ENCODE measurements around the gene SEL1L3.
A peak's percentile ranks its signal among the peaks of the same experiment; 100 is the strongest.
"Not testable (repeated sequence)": the region's sequence is repeated elsewhere in the genome, so short reads cannot be mapped to it uniquely, and the experiment has no call there.

Gene SEL1L3

GRCh38 chr4:25882226-25882625 is 19.4 kb upstream of the SEL1L3 start:
- DNase-seq, result no peak
- in situ Hi-C loops (cut with HindIII; ENCODE audit: low pct_ligation_motif_present, low pct_unique_long_range_greater_than_20kb, low sequenced_read_pairs), result no loop called here

- no peak for DNase-seq
- in situ Hi-C loops (cut with HindIII; ENCODE audit: low pct_ligation_motif_present, low pct_unique_long_range_greater_than_20kb, low sequenced_read_pairs), result no loop called here
These were observed 18.4 kb upstream of the SEL1L3 start for GRCh38 chr4:25881193-25881592.

GRCh38 chr4:25879991-25880651 is 17.3 kb upstream of the SEL1L3 start:
- in situ Hi-C loops (cut with HindIII; ENCODE audit: low pct_ligation_motif_present, low pct_unique_long_range_greater_than_20kb, low sequenced_read_pairs), result no loop called here
- no peak for DNase-seq

GRCh38 chr4:25879587-25879986 is 16.8 kb upstream of the SEL1L3 start:
- in situ Hi-C loops (cut with HindIII; ENCODE audit: low pct_ligation_motif_present, low pct_unique_long_range_greater_than_20kb, low sequenced_read_pairs), result no loop called here
- no peak for DNase-seq

DNA sequence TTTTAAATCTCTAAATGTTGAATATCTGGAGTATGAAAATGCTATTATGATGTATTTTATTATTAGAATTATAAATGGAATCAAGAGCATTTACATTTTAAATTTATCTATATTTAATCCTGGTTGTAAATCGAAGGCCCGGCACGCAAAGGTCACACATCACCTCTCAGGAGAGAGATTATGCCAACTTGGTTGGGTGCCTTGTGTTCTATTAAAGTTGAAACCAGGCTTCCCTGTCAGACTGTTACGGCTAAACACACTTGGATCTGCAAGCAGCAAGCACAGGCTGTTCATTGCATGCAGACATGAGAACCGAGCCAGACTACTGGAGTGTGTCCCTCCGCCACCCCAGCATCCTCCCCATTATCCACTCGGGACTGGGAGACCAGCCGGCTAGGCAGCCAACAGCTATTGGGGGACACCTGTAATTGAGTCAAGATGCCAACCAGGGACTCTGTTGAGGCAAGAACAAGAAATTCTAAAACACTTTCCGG is 16.4 kb upstream of the SEL1L3 start:
- no peak for DNase-seq
- in situ Hi-C loops (cut with HindIII; ENCODE audit: low pct_ligation_motif_present, low pct_unique_long_range_greater_than_20kb, low sequenced_read_pairs), result no loop called here

GRCh38 chr4:25878676-25879075 is 15.9 kb upstream of the SEL1L3 start:
- no peak for DNase-seq
- in situ Hi-C loops (cut with HindIII; ENCODE audit: low pct_ligation_motif_present, low pct_unique_long_range_greater_than_20kb, low sequenced_read_pairs), result no loop called here

DNA sequence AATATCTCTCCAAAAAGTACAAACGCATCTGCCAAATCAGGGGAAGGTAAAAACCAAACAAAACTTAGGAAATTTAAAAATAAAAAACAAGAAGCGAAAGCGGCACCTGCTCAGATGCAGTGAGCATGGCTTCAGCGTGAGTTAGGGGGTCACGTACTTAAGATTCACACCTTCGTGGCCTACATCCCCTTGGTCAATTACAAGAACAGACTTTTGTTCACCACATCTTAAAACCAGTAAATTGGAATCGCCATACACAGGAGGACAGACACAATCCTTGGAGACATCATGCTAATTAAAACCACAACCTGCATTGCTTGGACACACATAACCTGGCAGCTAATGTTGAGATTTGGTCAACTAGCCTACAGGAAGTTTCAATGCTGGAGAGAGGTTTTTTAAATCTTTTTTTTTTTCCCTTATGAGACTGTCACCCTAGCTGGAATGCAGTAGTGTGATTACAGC is 12.5 kb upstream of the SEL1L3 start:
- in situ Hi-C loops (cut with HindIII; ENCODE audit: low pct_ligation_motif_present, low pct_unique_long_range_greater_than_20kb, low sequenced_read_pairs), result no loop called here
- DNase-seq, result no peak

DNA sequence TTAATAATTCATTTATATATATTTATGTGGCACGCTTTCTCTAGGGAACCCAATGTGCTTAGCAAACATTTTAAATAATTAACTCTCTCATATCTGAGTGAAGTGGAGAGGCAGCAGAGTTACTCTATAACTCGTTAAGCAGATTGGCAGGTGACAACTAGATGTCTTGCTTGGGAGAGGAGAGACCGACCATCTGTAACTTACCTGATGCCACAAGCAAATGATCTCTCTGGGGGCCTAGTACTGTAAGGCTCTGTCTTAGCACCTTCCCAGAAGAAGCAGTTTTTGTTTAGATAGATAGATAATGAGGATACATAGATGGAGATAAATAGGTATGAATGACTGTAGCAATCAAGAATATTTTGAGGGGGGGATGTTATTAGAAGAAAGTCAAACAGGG is 11.9 kb upstream of the SEL1L3 start:
- in situ Hi-C loops (cut with HindIII; ENCODE audit: low pct_ligation_motif_present, low pct_unique_long_range_greater_than_20kb, low sequenced_read_pairs), result no loop called here
- DNase-seq, result no peak

GRCh38 chr4:25873632-25874129 is 10.9 kb upstream of the SEL1L3 start:
- in situ Hi-C loops (cut with HindIII; ENCODE audit: low pct_ligation_motif_present, low pct_unique_long_range_greater_than_20kb, low sequenced_read_pairs), result no loop called here

GRCh38 chr4:25872851-25873631 is 10.3 kb upstream of the SEL1L3 start:
- no peak for DNase-seq
- in situ Hi-C loops (cut with HindIII; ENCODE audit: low pct_ligation_motif_present, low pct_unique_long_range_greater_than_20kb, low sequenced_read_pairs), result no loop called here

More at GRCh38 chr4:25873632-25874129, 10.9 kb upstream of the SEL1L3 start:
- DNase-seq, result no peak

DNA sequence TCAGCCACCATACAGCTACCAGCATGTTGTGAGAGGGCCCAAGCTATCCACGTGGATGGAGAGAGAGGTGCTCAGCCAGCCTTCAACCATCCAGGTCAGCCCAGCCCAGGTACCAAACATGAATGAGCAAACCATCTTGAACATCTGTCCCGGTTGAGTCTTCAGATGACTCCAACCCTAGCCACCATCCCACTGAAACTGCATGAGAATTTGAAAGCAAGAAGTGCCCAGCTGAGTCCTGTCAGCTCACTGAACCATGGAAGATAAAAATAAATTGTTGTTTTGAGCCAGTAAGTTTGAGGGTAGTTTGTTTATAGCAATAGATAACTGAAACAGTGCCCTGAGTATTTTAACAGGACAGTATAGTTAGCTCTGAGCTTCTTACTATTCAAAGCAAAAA is 7.3 kb upstream of the SEL1L3 start:
- in situ Hi-C loops (cut with HindIII; ENCODE audit: low pct_ligation_motif_present, low pct_unique_long_range_greater_than_20kb, low sequenced_read_pairs), result no loop called here
- DNase-seq, result no peak

DNA sequence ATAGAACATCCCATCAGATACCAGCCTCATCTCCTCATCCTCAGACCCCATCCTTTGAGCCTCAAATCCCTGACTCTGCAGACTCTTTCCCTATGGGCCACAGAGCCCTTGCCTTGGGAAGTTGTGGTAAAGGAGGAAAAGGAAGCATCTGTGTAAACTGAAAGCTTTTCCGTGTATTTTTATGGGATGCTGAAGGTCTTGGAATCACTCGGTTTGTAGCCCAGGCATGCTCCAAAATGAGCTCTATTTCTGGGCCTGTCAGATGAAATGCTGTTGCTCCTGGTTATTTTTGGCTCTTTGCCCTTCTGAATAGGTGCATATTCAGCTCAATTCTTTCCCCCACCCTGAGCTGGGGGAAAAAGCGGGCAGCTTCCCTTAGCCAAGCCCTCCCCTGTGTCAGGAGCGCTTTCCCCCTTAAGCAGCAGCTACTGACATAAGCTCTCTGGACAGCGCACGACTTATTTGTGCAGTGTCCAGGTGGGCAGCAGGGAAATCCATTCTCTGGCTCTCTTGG is 5.0 kb upstream of the SEL1L3 start:
- in situ Hi-C loops (cut with HindIII; ENCODE audit: low pct_ligation_motif_present, low pct_unique_long_range_greater_than_20kb, low sequenced_read_pairs), result no loop called here
- DNase-seq, result no peak

- in situ Hi-C loops (cut with HindIII; ENCODE audit: low pct_ligation_motif_present, low pct_unique_long_range_greater_than_20kb, low sequenced_read_pairs); DNase-seq: not testable (repeated sequence)
These were observed 3.6 kb upstream of the SEL1L3 start for GRCh38 chr4:25866401-25866800.

GRCh38 chr4:25865586-25865985 is 2.8 kb upstream of the SEL1L3 start:
- peak; percentile 69 for DNase-seq
- in situ Hi-C loops (cut with HindIII; ENCODE audit: low pct_ligation_motif_present, low pct_unique_long_range_greater_than_20kb, low sequenced_read_pairs), result no loop called here

DNA sequence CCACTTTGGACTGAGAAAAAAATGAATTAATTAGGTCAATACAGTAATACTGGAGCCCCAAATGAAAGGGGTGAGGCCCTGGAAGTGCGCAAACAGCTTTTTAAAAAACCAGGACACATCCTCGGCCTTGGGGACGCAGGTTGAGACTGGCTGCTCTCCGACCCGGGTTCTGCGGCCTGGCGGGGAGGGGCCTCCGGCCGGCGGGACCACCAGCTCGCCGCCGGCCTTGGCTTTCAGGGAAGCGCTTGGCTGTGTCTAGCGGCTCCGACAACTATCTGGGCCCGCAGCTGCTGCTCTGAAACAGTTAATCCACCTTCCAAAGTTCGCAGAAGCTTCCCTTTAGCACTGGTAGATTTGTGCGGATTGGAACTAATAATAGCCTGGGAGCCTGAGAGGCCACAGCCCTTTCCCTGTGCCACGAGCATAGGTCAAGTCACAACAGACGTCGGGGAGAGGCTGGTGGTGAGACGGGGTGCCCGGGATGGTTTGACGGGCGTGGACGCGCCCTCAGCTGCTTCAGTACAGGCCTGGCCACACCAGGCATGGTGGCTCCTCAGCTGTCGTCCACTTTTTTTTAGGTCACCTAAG is 1.1 kb upstream of the SEL1L3 start:
- in situ Hi-C loops (cut with HindIII; ENCODE audit: low pct_ligation_motif_present, low pct_unique_long_range_greater_than_20kb, low sequenced_read_pairs), result no loop called here
- no peak for DNase-seq

- in situ Hi-C loops (cut with HindIII; ENCODE audit: low pct_ligation_motif_present, low pct_unique_long_range_greater_than_20kb, low sequenced_read_pairs), result no loop called here
These were observed 578 bp upstream of the SEL1L3 start for GRCh38 chr4:25863347-25863784.

DNA sequence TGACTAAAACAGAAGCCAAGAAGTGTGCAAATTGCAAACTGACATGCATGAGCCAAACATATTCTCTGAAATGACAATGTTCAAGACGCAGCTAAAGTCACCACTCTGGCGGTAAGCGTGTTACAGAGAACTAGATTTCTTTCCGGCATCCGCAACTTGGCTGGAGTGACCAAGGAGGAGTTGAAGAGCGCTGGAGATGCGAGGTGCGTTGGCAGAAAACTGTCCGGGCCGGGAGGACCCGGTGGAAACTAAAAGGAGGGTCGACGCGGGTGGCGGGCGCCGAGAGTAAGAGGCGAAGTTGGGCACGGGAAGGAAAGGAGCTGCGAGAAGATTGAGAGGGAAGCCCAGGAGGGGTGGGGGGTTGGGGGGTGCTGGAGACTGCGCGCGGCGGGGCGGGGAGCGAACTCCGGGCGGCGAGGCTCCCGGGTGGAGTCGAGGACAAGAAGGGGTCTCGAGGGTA is 807 bp downstream of the SEL1L3 start:
- in situ Hi-C loops (cut with HindIII; ENCODE audit: low pct_ligation_motif_present, low pct_unique_long_range_greater_than_20kb, low sequenced_read_pairs), result no loop called here
- DNase-seq, result peak; percentile 49

More at GRCh38 chr4:25863347-25863784, 578 bp upstream of the SEL1L3 start:
- peak; percentile 14 for DNase-seq

DNA sequence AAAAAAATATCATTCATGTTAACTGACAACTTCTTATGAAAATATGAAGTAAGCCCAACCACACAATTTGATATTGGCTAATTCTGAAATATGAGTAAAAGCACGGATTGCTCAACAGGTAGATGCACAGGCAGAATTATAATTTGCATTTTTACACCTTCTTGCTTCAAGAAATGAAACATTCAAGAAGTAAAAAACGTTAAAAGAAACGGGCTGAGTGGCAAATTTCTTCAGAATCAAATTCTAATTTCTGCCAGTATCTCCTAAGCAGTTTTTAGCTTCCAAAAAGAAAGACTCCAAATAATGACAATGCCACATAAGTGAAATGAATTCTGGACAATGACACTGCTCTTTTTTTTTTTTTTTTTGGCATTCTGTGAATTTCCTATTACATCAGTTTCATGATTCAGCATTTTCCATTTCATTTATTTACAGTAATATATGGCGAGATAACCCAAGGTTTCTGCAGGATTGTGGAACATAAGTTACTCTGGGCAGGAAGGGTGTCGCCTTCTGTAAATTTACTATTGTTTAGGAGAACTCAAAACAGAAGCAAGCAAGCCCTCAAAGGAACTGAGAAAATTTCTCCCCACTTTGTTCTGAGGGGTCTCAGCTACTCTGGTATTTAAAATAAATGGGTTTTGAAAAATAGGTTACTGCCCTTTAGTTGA is 1.4 kb downstream of the SEL1L3 start:
- in situ Hi-C loops (cut with HindIII; ENCODE audit: low pct_ligation_motif_present, low pct_unique_long_range_greater_than_20kb, low sequenced_read_pairs), result no loop called here
- DNase-seq, result peak; percentile 27

Measured in ACHN (cell line).